Measurements from ENCODE around the gene SYT13. TPM values are rescaled to one million over a fixed set of nuclear protein-coding genes. Genes with fewer than 3 reads are reported as not detected.
A peak's percentile ranks its signal among the peaks of the same experiment; 100 is the strongest.

Gene SYT13
- 0.05 TPM in 1 of 2 replicates, not detected in the other for total RNA-seq
- polyA plus RNA-seq (2012), result not detected

- DNase-seq (ENCODE audit: low read depth), result no peak
Observed at GRCh38 chr11:45285930-45286632, at the start of gene SYT13. SYT13 (minus strand) TSS chr11:45286341; CDS start chr11:45286207, 134 bp downstream.

GRCh38 chr11:45335434-45335833 lies 49.3 kb upstream of the SYT13 start:
- no peak for DNase-seq (ENCODE audit: low read depth)

GRCh38 chr11:45334836-45335235 lies 48.7 kb upstream of the SYT13 start:
- no peak for DNase-seq (ENCODE audit: low read depth)

GRCh38 chr11:45334410-45334809 lies 48.3 kb upstream of the SYT13 start:
- DNase-seq (ENCODE audit: low read depth), result no peak

GRCh38 chr11:45333001-45333971 lies 47.1 kb upstream of the SYT13 start:
- DNase-seq (ENCODE audit: low read depth), result no peak

GRCh38 chr11:45332276-45332934 lies 46.3 kb upstream of the SYT13 start:
- DNase-seq (ENCODE audit: low read depth), result peak; percentile 32

- no peak for DNase-seq (ENCODE audit: low read depth)
Observed at GRCh38 chr11:45331839-45332238, 45.7 kb upstream of the SYT13 start.

GRCh38 chr11:45328726-45329125 lies 42.6 kb upstream of the SYT13 start:
- no peak for DNase-seq (ENCODE audit: low read depth)

- no peak for DNase-seq (ENCODE audit: low read depth)
Observed at GRCh38 chr11:45324459-45324858, 38.3 kb upstream of the SYT13 start.

GRCh38 chr11:45323601-45324249 lies 37.6 kb upstream of the SYT13 start:
- no peak for DNase-seq (ENCODE audit: low read depth)

GRCh38 chr11:45322891-45323600 lies 36.9 kb upstream of the SYT13 start:
- peak; percentile 52 for DNase-seq (ENCODE audit: low read depth)

- no peak for DNase-seq (ENCODE audit: low read depth)
Observed at GRCh38 chr11:45322111-45322705, 36.1 kb upstream of the SYT13 start.

- no peak for DNase-seq (ENCODE audit: low read depth)
Observed at GRCh38 chr11:45321669-45322068, 35.5 kb upstream of the SYT13 start.

- DNase-seq (ENCODE audit: low read depth), result no peak
Observed at GRCh38 chr11:45321031-45321595, 35.0 kb upstream of the SYT13 start.

GRCh38 chr11:45320371-45320770 lies 34.2 kb upstream of the SYT13 start:
- no peak for DNase-seq (ENCODE audit: low read depth)

- no peak for DNase-seq (ENCODE audit: low read depth)
Observed at GRCh38 chr11:45319077-45319476, 32.9 kb upstream of the SYT13 start.

GRCh38 chr11:45318516-45318915 lies 32.4 kb upstream of the SYT13 start:
- no peak for DNase-seq (ENCODE audit: low read depth)

GRCh38 chr11:45316258-45316657 lies 30.1 kb upstream of the SYT13 start:
- DNase-seq (ENCODE audit: low read depth), result no peak

- DNase-seq (ENCODE audit: low read depth), result no peak
Observed at GRCh38 chr11:45314900-45315299, 28.8 kb upstream of the SYT13 start.
